NCI-H774 (cell line): ENCODE measurements around the gene EI24.

Experiments used
- DNase-seq: peaks from one replicate; lab custom pipeline; 2025; lab: John Stamatoyannopoulos, UW

EI24 gene

DNA sequence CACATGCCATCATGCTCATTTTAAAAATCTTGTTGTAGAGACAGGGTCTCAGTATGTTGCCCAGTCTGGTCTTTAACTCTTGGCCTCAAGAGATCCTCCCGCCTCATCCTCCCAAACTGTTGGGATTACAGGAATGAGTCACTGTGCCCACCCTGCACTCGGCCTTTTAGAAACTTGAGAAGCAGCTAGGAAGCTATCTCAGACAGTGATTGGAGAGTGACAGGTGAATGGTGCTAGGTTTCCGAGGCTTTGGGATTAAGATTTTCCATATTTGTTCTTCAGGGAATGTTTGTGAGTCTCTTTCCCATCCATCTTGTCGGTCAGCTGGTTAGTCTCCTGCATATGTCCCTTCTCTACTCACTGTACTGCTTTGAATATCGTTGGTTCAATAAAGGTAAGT lies 10.5 kb downstream of the EI24 start:
- no peak for DNase-seq

- DNase-seq = no peak
Measured at GRCh38 chr11:125583496-125583895, 14.2 kb downstream of the EI24 start.

- no peak for DNase-seq
Measured at GRCh38 chr11:125585487-125585886, 16.2 kb downstream of the EI24 start.

DNA sequence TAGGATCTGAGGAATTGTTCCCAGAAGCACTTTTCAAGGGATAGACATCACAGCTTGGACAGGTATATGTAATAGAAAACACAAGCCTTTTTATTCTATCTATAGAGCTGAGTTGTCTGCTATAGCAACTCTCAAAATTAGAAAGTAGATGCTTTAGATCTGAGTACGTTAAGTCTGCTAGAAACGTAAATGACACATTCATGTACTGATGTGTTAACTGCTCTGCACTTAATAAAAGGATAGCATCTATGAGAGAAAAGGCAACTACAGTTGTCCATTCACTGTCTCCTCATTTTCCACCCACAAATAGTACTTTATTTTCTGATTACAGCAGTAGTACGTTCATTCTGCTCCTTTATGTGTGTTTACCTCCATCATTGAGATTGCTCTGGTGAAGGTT lies 17.3 kb downstream of the EI24 start:
- no peak for DNase-seq

GRCh38 chr11:125587480-125587879 lies 18.2 kb downstream of the EI24 start:
- no peak for DNase-seq

DNA sequence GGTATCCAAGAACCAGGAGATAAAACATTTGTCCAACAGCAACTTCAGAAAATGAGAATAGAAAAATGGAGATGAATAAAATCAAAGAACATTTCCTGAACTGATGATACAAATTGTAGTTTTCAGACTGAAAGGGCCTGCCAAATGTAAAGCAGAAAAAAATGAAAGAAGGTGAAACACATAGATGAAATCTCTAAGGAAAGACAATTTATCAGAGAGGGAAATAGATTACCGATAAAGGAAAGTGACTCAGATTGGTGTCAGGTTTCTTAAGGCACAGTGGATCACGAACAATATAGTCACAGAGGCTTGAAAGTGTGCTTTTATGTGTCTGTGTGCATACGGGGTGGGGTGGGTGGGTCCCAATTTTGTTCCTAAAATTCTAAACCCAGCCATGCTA lies 19.2 kb downstream of the EI24 start:
- DNase-seq = no peak

- DNase-seq = peak; percentile 21
Measured at GRCh38 chr11:125591649-125592304, 22.5 kb downstream of the EI24 start.

GRCh38 chr11:125592305-125593113 lies 23.2 kb downstream of the EI24 start, which contains the start of gene STT3A:
STT3A (plus strand) TSS chr11:125592852; CDS start chr11:125595916, 3,064 bp downstream.
- DNase-seq = peak; percentile 100

DNA sequence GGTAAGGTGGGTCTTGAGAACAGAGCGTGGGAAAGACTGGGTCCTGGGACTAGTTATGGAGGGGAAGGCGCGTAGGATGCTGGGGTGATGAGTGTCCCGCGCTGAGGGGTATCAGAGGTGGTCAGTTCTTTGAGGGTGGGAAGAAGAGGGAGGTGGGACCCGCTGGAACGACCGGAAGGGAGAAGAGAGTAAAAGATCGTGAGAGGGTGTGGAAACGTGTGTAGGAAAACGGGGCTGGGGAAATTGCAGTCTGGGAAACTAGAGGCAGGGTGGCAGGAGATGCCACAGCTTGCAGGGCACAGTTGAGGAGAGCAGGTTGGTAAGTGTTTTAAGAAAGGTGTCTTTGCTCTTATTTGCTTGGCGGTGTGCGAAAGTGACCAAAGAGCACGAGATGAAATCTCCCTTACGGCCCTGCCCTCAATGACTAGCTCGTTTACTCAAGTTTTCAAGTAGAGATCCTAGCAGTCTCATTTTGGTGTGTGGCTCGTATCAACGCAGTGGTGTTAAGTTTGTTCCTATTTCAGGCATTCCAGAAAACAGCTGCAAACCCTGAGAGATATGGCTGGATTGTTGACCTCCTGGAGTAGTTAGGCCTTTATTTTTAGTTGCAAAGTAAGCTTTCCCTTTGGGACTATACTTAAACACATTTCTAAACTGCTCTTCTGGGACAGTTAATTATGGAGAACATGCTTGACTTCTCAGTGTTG lies 24.0 kb downstream of the EI24 start:
- no peak for DNase-seq

DNA sequence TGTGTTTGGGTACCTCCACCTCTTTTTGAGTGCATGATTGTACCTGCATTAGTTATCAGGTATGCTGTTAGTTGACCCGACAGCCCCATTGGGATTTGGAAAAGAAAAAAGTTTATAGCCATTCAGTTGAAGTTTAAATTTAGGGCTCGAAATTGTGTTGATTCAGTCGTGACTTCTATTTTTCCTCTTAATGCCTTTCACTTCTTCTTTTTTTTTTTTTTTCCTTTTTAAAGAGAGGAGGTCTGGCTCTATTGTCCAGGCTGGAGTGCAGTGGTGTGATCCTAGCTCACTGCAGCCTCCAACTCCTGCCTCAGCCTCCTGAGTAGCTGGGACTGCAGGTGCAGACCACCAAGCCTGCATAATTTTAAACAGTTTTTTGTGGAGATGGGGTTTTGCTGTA lies 25.7 kb downstream of the EI24 start:
- DNase-seq = no peak

DNA sequence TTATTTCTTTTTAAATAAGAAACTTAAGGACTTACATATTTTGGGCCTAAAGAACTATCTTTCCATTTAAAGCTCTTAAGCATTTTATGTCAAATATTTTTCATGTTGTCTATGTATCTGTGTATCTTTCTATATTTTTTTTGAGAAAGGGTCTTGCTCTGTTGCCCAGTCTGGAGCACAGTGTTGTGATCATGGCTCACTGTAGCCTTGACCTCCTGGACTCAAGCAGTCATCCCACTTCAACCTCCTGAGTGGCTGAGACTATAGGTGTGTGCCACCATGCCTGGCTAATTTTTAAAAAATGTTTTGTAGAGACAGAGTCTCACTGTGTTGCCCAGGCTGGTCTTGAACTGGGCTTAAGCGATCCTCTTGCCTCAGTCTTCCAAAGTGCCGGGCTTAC lies 31.4 kb downstream of the EI24 start:
- no peak for DNase-seq

DNA sequence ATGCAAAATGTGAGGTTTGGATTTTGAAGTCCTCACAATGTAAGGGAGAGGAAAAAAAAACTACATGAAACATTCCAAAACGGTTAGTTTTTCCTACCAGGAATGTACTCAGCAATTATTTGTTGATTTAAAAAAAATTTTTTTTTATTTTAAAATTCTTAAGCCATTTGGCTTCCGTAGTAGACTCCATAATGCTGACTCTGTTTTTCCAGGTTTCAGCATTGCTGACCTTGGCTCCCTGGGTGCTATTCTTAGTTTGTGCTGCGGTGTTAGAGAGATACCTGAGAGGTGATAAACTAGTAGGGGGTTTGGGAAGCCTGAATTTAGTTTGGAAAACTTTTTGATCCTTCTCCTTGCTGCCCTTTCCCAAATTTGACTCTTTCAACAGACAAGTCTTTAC lies 33.9 kb downstream of the EI24 start:
- DNase-seq = no peak

- DNase-seq = no peak
Measured at GRCh38 chr11:125605417-125605816, 36.1 kb downstream of the EI24 start.

GRCh38 chr11:125609545-125609944 lies 40.3 kb downstream of the EI24 start:
- DNase-seq = no peak

- DNase-seq = no peak
Measured at GRCh38 chr11:125618383-125618782, 49.1 kb downstream of the EI24 start.

DNA sequence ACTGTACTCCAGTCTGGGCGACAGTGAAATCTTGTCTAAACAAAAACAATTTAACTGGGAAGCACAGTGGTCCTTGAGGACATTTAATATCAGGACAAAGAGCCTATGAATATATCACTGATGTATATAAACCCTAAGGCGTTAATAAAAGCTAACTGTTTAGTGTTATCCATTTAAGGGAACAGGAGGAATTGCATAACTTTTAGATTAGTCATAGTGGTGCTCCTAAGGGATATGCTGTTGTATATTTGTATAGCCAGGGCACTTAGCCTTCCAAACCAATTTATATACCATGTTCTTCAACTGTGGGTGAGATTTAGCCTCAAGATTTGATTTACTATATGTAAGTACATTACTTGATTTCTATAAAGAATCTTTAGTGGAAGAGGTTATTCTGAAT lies 52.7 kb downstream of the EI24 start:
- no peak for DNase-seq

GRCh38 chr11:125623064-125623463 lies 53.8 kb downstream of the EI24 start:
- no peak for DNase-seq

DNA sequence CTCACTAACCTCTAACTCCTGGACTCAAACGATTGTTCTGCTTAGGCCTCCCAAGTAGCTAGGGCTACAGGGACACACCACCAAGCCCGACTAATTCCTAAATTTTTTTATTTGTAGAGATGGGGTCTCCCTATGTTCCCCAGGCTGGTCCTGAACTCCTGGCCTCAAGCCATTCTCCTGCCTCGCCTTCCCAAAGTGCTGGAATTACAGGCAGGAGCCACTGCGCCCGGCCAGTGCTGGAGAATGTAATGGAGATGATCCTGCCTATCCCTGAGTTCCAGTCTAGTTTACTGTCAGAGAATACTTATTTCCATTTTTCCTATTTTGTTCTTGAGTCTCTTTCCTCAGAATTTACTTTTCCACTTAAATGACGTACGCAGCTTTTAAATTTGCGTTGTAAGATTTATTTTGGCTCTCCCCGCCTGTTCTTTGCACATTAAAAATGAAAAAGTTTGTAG lies 55.5 kb downstream of the EI24 start, which contains the start of gene CHEK1:
TSS of gene CHEK1 (plus strand) at position 408 of the 458 bp plus-strand sequence. CDS start 1,606 bp downstream, outside the sequence.
- DNase-seq = no peak

DNA sequence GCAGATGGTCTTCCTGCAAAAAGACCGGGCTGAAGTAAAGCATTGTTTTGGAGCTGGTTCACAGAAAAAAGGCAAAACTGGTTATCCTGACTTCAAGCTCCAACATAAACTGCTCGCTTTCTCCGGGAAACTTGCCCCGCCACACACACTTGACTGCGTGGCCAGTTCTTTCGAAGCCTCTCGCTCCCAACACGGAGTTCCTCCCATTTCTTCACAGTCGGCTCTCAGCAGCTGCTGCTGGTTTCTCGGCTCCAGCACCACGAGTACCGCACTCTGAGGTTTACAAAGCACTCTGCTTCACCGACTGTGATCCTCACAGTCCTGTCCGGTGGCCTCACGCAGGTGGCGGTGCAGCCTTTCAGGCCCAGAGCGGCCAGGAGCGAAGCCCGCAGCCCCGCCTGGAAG lies 56.0 kb downstream of the EI24 start:
- no peak for DNase-seq

GRCh38 chr11:125625630-125626287 lies 56.5 kb downstream of the EI24 start:
- peak; percentile 91 for DNase-seq

DNA sequence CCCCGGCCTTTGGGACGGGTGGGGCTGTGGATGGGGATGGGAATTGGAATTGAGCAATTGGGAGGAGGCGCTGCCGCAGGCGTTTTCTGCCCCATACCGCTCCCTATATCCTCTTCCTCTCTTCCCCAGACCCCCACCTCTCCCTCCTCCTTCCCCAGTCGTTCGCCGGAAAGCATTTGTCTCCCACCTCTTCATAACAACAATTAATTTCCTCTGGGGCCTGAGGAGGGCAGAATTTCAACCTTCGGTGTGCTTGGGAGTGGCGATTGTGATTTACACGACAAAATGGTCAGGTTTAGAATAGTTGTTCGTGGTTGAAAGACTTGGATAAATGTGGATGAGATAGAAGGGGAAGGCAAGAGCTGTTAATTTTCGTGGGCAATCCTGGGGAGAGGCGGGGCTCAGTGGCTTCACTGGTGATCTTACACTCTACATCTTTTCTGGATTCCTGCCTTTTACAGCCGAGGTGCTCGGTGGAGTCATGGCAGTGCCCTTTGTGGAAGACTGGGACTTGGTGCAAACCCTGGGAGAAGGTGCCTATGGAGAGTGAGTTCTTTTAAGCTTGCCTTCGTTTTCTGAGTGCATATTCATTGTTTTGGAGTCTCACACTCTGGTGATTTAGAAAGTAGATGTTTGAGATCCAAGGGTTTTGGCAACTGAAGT lies 57.1 kb downstream of the EI24 start:
- DNase-seq = no peak
